Measurements from ENCODE around the gene OXTR.
"Not testable (repeated sequence)": the region's sequence is repeated elsewhere in the genome, so short reads cannot be mapped to it uniquely, and the experiment has no call there.

OXTR gene

GRCh38 chr3:8739757-8740504, 29.5 kb downstream of the OXTR start:
- no peak for DNase-seq

DNA sequence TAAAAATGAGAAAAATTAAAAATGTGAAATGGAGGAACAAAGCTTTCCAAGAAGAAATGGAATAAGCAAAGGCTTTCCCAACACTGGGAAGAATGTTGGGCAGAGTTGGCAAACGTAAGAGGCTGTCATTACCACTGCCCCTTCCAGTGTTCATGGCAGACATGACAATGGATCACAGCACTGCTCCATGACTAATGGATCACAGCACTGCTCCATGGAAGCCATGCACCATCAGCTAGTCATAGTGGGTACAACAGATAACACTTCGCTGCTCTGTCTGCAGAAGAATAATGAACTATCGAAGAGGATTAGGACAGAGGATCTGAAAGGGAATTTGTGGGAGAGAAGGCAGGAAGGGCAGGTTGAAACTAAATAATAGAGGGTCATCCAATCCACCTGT, 30.8 kb downstream of the OXTR start:
- DNase-seq = no peak

- no peak for DNase-seq
Measured at GRCh38 chr3:8737823-8738222, 31.6 kb downstream of the OXTR start.

- no peak for DNase-seq
Measured at GRCh38 chr3:8737301-8737700, 32.1 kb downstream of the OXTR start.

- DNase-seq = no peak
Measured at GRCh38 chr3:8736436-8736835, 33.0 kb downstream of the OXTR start.

GRCh38 chr3:8734908-8735307, 34.5 kb downstream of the OXTR start:
- DNase-seq = no peak

DNA sequence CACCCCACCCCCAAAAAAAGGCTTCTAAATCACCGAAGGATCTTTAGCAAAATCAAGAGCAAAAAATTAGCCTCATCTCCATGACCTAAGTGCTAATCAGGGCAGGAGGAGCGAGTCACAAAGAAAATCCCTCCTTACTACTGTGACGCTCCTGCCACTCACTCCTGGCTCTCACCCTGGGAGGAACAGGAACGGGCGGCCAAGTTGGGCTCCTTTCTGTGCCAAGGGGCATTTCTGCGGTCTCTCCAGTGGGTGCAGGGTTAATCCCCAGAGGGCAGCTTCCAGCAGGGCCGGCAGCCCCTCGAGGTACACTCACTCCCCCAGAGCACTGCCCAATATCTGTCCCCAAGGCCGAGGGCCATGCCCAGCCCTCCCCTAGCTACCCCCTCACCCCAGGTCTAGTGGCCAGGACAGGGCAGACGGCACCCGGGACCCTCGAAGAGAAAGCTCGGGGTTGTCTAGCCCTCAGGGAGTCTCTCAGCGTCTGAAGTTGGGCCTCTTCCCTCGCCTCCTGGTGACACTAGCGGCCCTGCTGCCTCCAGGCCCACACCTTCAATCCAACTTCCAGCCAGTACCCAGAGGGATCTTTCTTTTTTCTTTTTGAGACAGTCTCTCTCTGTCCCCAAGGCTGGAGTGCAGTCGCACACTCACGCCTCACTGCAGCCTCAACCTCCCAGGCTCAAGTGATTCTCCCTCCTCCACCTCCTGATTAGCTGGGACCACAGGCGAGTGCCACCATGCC, 35.1 kb downstream of the OXTR start:
- no peak for DNase-seq

DNA sequence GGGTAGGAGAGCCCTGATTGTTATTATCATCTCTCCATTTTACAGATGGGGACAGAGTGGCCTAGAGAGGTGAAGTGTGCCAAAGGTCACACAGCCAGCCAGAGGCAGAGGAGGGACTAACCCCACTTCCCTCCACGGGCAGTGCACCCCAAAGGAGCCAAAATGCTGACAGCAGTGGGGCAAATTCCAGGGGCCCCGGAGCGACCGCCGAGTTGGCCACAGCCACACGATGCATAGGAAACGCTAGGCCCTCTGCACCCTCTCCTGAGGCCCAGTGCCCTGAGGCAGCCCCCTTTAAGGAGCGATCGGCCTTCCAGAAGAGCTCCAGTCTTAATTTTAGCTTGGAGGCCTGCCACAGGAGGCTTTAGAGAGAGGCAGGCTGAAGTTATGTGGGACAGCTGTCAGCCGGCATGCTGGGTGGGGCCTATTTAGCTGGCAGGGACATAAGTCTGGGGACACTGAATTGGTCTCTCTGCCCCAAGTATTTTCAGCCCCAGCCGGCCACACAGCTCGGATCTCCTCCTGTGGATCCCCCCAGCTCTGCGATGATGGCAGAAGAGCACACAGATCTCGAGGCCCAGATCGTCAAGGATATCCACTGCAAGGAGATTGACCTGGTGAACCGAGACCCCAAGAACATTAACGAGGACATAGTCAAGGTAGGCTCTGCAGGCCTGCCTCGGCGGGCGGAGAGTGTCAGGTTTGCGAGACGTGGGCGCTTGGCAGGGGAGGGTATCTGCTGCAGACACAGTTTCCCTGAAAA, 35.9 kb downstream of the OXTR start, which contains the start of gene CAV3:
Gene CAV3 (plus strand): TSS at position 471 of the 763 bp plus-strand sequence. CDS start 75 bp downstream, at position 546.
- DNase-seq = no peak

- no peak for DNase-seq
Measured at GRCh38 chr3:8732413-8732812, 37.0 kb downstream of the OXTR start.

DNA sequence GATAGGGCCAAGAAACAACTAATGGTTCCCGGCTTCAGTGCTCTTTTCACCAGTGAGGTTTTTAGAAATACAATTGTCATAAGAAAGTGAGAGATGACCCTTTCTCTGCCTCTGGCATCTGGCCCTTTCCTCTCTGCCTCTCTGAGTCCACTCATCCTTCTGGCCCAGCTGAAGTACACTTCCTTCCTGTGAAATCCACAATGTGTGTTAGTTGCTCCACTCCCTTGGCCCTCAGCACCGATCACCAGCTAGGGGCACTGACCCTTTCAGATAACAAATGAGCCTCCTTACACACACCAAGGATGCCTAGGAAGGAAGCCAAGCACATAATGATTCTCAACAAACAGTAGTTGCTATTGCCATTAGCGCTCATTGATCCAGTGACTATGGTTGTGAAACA, 38.8 kb downstream of the OXTR start:
- no peak for DNase-seq

GRCh38 chr3:8729479-8729878, 39.9 kb downstream of the OXTR start:
- DNase-seq = no peak

GRCh38 chr3:8727605-8728512, 41.6 kb downstream of the OXTR start:
- no peak for DNase-seq

DNA sequence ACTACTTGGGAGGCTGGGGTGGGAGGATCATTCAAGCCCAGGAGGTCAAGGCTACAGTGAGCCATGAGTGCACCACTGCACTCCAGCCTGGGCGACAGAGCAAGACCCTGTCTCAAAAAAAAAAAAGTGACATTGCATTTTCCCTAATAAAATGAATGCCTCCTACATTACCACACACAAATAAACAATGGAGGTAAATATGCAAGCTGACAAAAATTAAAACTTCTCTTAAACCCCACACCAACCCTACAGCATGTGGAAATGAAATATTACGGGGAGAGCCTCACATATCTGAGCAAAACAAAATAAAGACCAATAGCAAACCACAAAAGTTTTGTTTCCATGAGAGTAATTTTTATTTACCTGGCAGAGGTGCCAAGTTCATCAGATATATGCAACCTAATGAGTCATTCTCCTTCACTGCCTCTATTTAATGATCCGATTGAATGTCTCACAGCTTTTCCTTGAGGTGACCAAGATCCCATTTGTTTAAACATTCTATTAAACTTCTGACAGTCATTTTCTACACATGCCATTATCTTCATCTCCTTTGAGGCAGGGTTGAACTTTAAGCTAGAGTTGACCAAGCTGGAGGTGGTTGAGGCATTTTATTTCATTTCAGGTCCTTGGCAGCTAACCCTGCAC, 45.2 kb downstream of the OXTR start:
- no peak for DNase-seq

GRCh38 chr3:8723612-8724011, 45.8 kb downstream of the OXTR start:
- no peak for DNase-seq

GRCh38 chr3:8722808-8723207, 46.6 kb downstream of the OXTR start:
- DNase-seq = no peak

- DNase-seq = not testable (repeated sequence)
Measured at GRCh38 chr3:8715757-8716156, 53.7 kb downstream of the OXTR start.

DNA sequence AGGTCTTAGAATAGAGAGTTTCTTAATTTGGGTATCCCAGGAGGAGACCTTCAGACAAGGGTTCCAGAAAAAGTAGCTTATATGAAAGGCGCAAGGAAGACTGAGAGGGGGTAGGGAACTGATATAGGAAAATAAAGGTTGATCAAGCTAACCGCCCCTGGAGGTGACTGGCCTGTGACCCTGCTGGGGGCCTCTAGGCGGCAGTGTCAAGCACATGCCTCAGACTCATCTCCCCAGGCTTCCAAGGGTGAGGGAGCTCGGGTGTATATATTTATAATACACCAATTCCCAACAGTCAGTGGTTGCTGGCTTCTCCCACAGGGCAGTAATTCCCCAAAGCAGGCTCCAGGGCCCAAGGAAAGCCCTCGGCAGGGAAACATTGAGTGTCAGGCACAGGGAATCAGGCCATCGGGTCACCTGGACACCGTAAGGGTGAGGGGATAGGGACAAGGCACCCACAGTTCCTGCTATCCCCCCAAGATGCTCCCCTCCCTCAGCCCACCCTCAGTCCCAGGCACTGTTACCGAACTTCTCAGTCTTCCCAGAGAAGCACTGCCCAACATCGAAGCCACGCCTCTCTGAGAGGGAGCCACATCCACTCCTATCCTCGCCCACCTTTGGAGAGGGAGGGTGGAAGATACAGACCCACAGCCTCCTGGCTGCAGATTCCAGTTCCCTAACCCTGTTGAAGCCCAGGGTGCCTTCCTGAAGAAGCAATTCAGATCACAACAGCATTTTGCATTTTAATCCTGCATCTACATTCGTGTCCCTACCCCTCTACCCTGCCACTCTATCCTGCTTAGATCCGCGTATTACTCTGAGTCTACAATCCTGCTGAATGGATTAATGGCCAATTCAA, 55.3 kb downstream of the OXTR start:
- DNase-seq = no peak

DNA sequence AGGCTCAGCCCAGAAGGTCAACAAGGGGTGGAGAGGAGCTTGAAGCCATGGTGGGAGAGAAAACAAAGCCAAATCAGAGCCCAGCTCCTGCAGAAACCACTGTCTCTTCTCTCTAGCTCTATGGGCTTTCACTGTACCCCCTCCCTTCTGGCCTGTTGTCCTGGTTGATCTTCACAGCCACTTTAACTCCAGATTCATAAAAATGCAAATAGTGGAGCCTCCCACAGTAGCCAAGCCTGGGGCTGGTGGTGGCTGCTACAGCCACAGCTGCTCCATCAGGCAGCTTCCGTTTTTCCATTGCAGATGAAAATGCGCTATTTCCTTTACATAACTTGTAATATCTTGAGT, 56.5 kb downstream of the OXTR start:
- DNase-seq = no peak

- no peak for DNase-seq
Measured at GRCh38 chr3:8712045-8712907, 57.1 kb downstream of the OXTR start.

Data from bone marrow (tissue), 2 donors.